H9 (cell line): Measurements from ENCODE around the gene USP7. TPM values are rescaled to one million over a fixed set of nuclear protein-coding genes. Genes with fewer than 3 reads are reported as not detected.

Experiments
- DNase-seq: peaks from one replicate; pipeline ENCODE4 v3.0.0-alpha.2; 2017
- H2AFZ ChIP-seq: one replicate; pipeline ENCODE4 v1.6.1; 2013; ENCODE audit warnings: mild to moderate bottlenecking, low read length, control low read depth, moderate library complexity
- H2AK5ac ChIP-seq: 2 replicates; pipeline ENCODE4 v1.6.1; 2013; ENCODE audit warnings: low read length, control low read depth, mixed read lengths; ENCODE audit not compliant: insufficient read length
- H2BK120ac ChIP-seq: one replicate; pipeline ENCODE4 v1.6.1; 2013; ENCODE audit warnings: low read depth, mild to moderate bottlenecking, low read length, control low read depth, inconsistent platforms; ENCODE audit not compliant: poor library complexity, severe bottlenecking
- H2BK12ac ChIP-seq: 2 replicates; pipeline ENCODE4 v1.6.1; 2013; ENCODE audit warnings: low read length, control low read depth, mixed read lengths, low read depth; ENCODE audit not compliant: insufficient read length
- H2BK15ac ChIP-seq: 2 replicates; pipeline ENCODE4 v1.6.1; 2013; ENCODE audit warnings: low read depth, low read length, control low read depth
- H2BK20ac ChIP-seq: one replicate; pipeline ENCODE4 v1.6.1; 2013; ENCODE audit warnings: low read depth, mild to moderate bottlenecking, low read length, control low read depth, inconsistent platforms; ENCODE audit not compliant: poor library complexity, severe bottlenecking
- H2BK5ac ChIP-seq: 2 replicates; pipeline ENCODE4 v1.6.1; 2013; ENCODE audit warnings: low read length, control low read depth, mixed read lengths; ENCODE audit not compliant: insufficient read length
- H3K14ac ChIP-seq: 2 replicates; pipeline ENCODE4 v1.6.1; 2013; ENCODE audit warnings: low read length, control low read depth; ENCODE audit not compliant: insufficient read depth
- H3K18ac ChIP-seq: 2 replicates; pipeline ENCODE4 v1.6.1; 2013; ENCODE audit warnings: low read depth, mild to moderate bottlenecking, mixed read lengths, low read length, control low read depth; ENCODE audit not compliant: insufficient read length
- H3K23ac ChIP-seq: 2 replicates; pipeline ENCODE4 v1.6.1; 2013; ENCODE audit warnings: low read length, control low read depth, mixed read lengths, low read depth; ENCODE audit not compliant: insufficient read length
- H3K23me2 ChIP-seq: 2 replicates; pipeline ENCODE4 v1.6.1; 2013; ENCODE audit warnings: low read depth, mild to moderate bottlenecking, mixed read lengths, low read length, control low read depth; ENCODE audit not compliant: insufficient read length, poor library complexity, severe bottlenecking
- H3K27ac ChIP-seq: 2 replicates; pipeline ENCODE4 v1.5.1; 2013; ENCODE audit warnings: low read length, control low read depth, mixed read lengths, low read depth; ENCODE audit not compliant: insufficient read length
- H3K27me3 ChIP-seq: 2 replicates; pipeline ENCODE4 v1.6.1; 2013; ENCODE audit warnings: low read length, control low read depth, inconsistent platforms; ENCODE audit not compliant: insufficient read depth
- H3K4ac ChIP-seq: 2 replicates; pipeline ENCODE4 v1.6.1; 2013; ENCODE audit warnings: low read depth, mild to moderate bottlenecking, control low read depth, inconsistent platforms, low read length, moderate library complexity
- H3K4me1 ChIP-seq: 2 replicates; pipeline ENCODE4 v1.6.1; 2013; ENCODE audit warnings: low read length, control low read depth, inconsistent platforms; ENCODE audit not compliant: insufficient read depth
- H3K4me2 ChIP-seq: 2 replicates; pipeline ENCODE4 v1.6.1; 2013; ENCODE audit warnings: low read length, control low read depth, mixed read lengths; ENCODE audit not compliant: insufficient read length, insufficient read depth
- H3K56ac ChIP-seq: 2 replicates; pipeline ENCODE4 v1.6.1; 2013; ENCODE audit warnings: low read depth, mild to moderate bottlenecking, mixed read lengths, low read length, control low read depth; ENCODE audit not compliant: insufficient read length
- H3K79me1 ChIP-seq: 2 replicates; pipeline ENCODE4 v1.6.1; 2013; ENCODE audit warnings: low read depth, mild to moderate bottlenecking, moderate library complexity, low read length, control low read depth, inconsistent platforms; ENCODE audit not compliant: insufficient read depth, poor library complexity, severe bottlenecking
- H3K79me2 ChIP-seq: 2 replicates; pipeline ENCODE4 v1.6.1; 2013; ENCODE audit warnings: low read length, control low read depth, inconsistent platforms; ENCODE audit not compliant: insufficient read depth
- H3K9ac ChIP-seq: 2 replicates; pipeline ENCODE4 v1.6.1; 2013; ENCODE audit warnings: low read length, control low read depth, mixed read lengths; ENCODE audit not compliant: insufficient read length; ENCODE audit errors: extremely low read depth
- H3K9me3 ChIP-seq: one replicate; pipeline ENCODE4 v1.6.1; 2013; ENCODE audit warnings: low read depth, low read length, inconsistent platforms; ENCODE audit not compliant: control insufficient read depth
- H3T11ph ChIP-seq: one replicate; pipeline ENCODE4 v1.6.1; 2013; ENCODE audit warnings: mild to moderate bottlenecking, low read length, control low read depth, inconsistent platforms
- H4K20me1 ChIP-seq: one replicate; pipeline ENCODE4 v1.6.1; 2013; ENCODE audit not compliant: control insufficient read depth, insufficient read length, insufficient read depth
- H4K5ac ChIP-seq: 2 replicates; pipeline ENCODE4 v1.6.1; 2013; ENCODE audit warnings: low read depth, mild to moderate bottlenecking, mixed read lengths, low read length, control low read depth; ENCODE audit not compliant: insufficient read length
- H4K8ac ChIP-seq: replicated peaks from 2 replicates; pipeline ENCODE4 v1.6.1; 2013; ENCODE audit warnings: low read length, control low read depth, mixed read lengths, low read depth; ENCODE audit not compliant: insufficient read length
- H4K91ac ChIP-seq: 2 replicates; pipeline ENCODE4 v1.6.1; 2013; ENCODE audit warnings: low read depth, mild to moderate bottlenecking, moderate library complexity, mixed read lengths, low read length, control low read depth; ENCODE audit not compliant: insufficient read length
- H3K27ac Mint-ChIP-seq, 3 experiments: 2 replicates in 2 of 3; 3 replicates in 1 of 3; pipeline ENCODE4 v1.8.0; 2020 to 2021; ENCODE audit warnings: mixed read lengths in 3 of 3, mild to moderate bottlenecking in 1 of 3, moderate library complexity in 1 of 3
- H3K27me3 Mint-ChIP-seq: 2 replicates; pipeline ENCODE4 v1.8.0; 2021; ENCODE audit warnings: low read depth, mild to moderate bottlenecking, moderate library complexity, mixed read lengths
- H3K36me3 Mint-ChIP-seq, 3 experiments: 2 replicates in 2 of 3; 3 replicates in 1 of 3; pipeline ENCODE4 v1.8.0; 2020 to 2021; ENCODE audit warnings: low read depth in 3 of 3, mixed read lengths in 3 of 3; ENCODE audit not compliant: insufficient read depth in 1 of 3
- H3K4me1 Mint-ChIP-seq, 2 experiments: 2 replicates each; pipeline ENCODE4 v1.8.0; 2020; ENCODE audit warnings: mixed read lengths in 2 of 2
- H3K4me3 Mint-ChIP-seq, 2 experiments: 2 replicates in 1 of 2; 3 replicates in 1 of 2; pipeline ENCODE4 v1.8.0; 2020 to 2021; ENCODE audit warnings: mild to moderate bottlenecking in 2 of 2, mixed read lengths in 2 of 2, moderate library complexity in 1 of 2
- H3K9me3 Mint-ChIP-seq, 2 experiments: 2 replicates in 1 of 2; 3 replicates in 1 of 2; pipeline ENCODE4 v1.8.0; 2020; ENCODE audit warnings: mild to moderate bottlenecking in 2 of 2, mixed read lengths in 2 of 2, moderate library complexity in 1 of 2
- WGBS: extraction: QIAGEN DNeasy Blood & Tissue Kit; methylation state at CpG from one replicate; pipeline ENCODE4 v1.1.7; 2013; ENCODE audit warnings: missing lambda C conversion rate, low lambda C conversion rate, mixed read lengths; ENCODE audit not compliant: insufficient read length; ENCODE audit errors: extremely low coverage; 5-methylcytosine and 5-hydroxymethylcytosine counted together
- total RNA-seq: library from RNA; stranded (reverse); gene quantifications from 2 replicates; pipeline ENCODE4 v1.2.1, GENCODE V29; 2021
- TF ChIP-seq, protein P1 (sequence below): fragments of 200-600 bp; sonication (generic); conservative IDR thresholded peaks from 3 replicates; pipeline ENCODE4 v1.8.0; 2021; ENCODE audit warnings: antibody characterized with exemption, mild to moderate bottlenecking

USP7 gene
- total RNA-seq, 1 experiment from 2014 or later: 192 TPM

DNA sequence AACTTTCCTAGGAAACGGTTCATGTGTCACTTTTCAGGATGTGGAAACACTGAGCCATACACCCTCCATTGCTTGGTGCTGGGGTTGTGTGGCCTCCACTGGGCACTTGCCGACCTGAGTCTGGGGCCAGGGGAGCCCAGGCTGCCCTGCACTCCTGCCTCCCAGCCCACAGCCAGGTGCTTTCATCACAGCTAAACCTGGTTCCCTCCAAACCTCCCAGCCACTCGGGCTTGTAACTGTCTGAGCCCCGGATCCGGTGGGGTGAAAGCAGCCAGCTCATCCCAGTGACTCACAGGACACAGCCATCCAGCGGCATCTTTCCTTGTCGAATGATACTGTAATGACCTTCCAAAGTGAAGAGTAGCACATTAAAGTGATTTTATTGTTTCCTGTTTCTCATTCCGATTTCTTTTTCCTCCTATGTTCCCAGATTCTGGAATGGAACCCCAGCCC lies 114.7 kb downstream of the USP7 start:
- H3K36me3 Mint-ChIP-seq: peaks cover 30 to 86% (median 62%) of the 10 kb centered on the region in 3 experiments
- H3K9me3 Mint-ChIP-seq: no peaks in the 10 kb centered on the region; a peak in 1 of 5 replicates
- H4K91ac ChIP-seq: no peak overlapping the region
- no peak overlapping the region for H2BK15ac ChIP-seq
- no peak overlapping the region for H2BK5ac ChIP-seq
- H3K4me1 Mint-ChIP-seq: peaks cover 36 to 41% of the 10 kb centered on the region in 2 experiments
- DNase-seq: peak; percentile 22
- no peak overlapping the region for H3K9ac ChIP-seq
- no peaks in the 10 kb centered on the region for H3K27me3 ChIP-seq
- no peaks in the 10 kb centered on the region for H3K4me1 ChIP-seq
- H3K79me2 ChIP-seq: no peaks in the 10 kb centered on the region
- peaks cover 6% of the 10 kb centered on the region for H4K20me1 ChIP-seq
- H3K27ac ChIP-seq: no peak overlapping the region
- peak overlapping the region; percentile 59 to 92 (median 83); a peak in 4 of 7 replicates for H3K27ac Mint-ChIP-seq
- no peaks in the 10 kb centered on the region for H3K23me2 ChIP-seq
- no peak overlapping the region for H3K18ac ChIP-seq
- no peak overlapping the region for H3K4me3 Mint-ChIP-seq
- no peak overlapping the region for H2AFZ ChIP-seq
- H2BK20ac ChIP-seq: no peak overlapping the region
- H3K79me1 ChIP-seq: no peaks in the 10 kb centered on the region
- no peak overlapping the region for H4K8ac ChIP-seq
- H3K56ac ChIP-seq: no peak overlapping the region
- no peak overlapping the region for H2BK12ac ChIP-seq
- H2BK120ac ChIP-seq: no peak overlapping the region
- no peak overlapping the region for H3K14ac ChIP-seq
- H3K4me2 ChIP-seq: no peak overlapping the region
- no peak overlapping the region for H3T11ph ChIP-seq
- no peak overlapping the region for H3K4ac ChIP-seq
- no peaks in the 10 kb centered on the region for H3K9me3 ChIP-seq
- no peak overlapping the region for H4K5ac ChIP-seq
- TF ChIP-seq, protein P1, sequence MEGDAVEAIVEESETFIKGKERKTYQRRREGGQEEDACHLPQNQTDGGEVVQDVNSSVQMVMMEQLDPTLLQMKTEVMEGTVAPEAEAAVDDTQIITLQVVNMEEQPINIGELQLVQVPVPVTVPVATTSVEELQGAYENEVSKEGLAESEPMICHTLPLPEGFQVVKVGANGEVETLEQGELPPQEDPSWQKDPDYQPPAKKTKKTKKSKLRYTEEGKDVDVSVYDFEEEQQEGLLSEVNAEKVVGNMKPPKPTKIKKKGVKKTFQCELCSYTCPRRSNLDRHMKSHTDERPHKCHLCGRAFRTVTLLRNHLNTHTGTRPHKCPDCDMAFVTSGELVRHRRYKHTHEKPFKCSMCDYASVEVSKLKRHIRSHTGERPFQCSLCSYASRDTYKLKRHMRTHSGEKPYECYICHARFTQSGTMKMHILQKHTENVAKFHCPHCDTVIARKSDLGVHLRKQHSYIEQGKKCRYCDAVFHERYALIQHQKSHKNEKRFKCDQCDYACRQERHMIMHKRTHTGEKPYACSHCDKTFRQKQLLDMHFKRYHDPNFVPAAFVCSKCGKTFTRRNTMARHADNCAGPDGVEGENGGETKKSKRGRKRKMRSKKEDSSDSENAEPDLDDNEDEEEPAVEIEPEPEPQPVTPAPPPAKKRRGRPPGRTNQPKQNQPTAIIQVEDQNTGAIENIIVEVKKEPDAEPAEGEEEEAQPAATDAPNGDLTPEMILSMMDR: no peak
- H3K23ac ChIP-seq: no peak overlapping the region
- no peak overlapping the region for H2AK5ac ChIP-seq
- H3K27me3 Mint-ChIP-seq: no peaks in the 10 kb centered on the region; the same call in 1 of the 2 replicates
- no CpG with 5 or more reads among the region's 8 CpGs for WGBS
